ENCODE results near the gene NOBOX.

DNA sequence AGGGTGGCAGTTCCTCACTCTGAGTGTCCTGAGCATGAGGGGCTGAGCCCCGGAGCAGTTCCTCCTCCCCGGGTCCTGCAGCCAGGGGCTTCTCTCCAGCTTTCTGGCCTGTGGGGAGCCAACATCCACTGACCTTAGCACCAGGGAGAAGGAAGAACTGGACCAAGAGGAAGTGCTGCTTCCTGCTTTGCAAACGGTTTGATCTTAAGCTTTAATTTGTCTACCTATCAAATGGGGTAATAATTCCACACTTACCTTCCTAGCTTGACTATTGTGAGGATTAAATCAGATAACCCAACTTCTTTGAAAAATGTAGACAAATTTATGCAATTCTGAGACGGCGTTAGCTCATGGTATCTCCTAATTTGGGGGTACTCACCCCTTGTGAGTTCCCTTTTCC lies 2.0 kb downstream of the NOBOX start:
- no peak for TF ChIP-seq POLR2A (IDR thresholded peaks at IDR 0.05)
- TF ChIP-seq, protein P1, sequence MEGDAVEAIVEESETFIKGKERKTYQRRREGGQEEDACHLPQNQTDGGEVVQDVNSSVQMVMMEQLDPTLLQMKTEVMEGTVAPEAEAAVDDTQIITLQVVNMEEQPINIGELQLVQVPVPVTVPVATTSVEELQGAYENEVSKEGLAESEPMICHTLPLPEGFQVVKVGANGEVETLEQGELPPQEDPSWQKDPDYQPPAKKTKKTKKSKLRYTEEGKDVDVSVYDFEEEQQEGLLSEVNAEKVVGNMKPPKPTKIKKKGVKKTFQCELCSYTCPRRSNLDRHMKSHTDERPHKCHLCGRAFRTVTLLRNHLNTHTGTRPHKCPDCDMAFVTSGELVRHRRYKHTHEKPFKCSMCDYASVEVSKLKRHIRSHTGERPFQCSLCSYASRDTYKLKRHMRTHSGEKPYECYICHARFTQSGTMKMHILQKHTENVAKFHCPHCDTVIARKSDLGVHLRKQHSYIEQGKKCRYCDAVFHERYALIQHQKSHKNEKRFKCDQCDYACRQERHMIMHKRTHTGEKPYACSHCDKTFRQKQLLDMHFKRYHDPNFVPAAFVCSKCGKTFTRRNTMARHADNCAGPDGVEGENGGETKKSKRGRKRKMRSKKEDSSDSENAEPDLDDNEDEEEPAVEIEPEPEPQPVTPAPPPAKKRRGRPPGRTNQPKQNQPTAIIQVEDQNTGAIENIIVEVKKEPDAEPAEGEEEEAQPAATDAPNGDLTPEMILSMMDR (IDR thresholded peaks at IDR 0.05): no peak
